ENCODE results near the gene RUFY4.

RUFY4 gene

GRCh38 chr2:218128781-218129457, 59.9 kb downstream of the RUFY4 start:
- ChIA-PET CTCF (interaction anchor here (0.9 kb wide), 1 partner anchor 28 kb away, joined by 3 read pairs; no protein-coding TSS in a partner anchor), POLR2A (no interaction called here)
- H3K36me3 ChIP-seq (ENCODE audit: control insufficient read depth in 4 of 4, insufficient read depth in 4 of 4, low read length in 3 of 4), result no peaks in the 10 kb centered on the region
- no peaks in the 10 kb centered on the region for H3K27me3 ChIP-seq (replicated peaks in 2 of 5; ENCODE audit: control insufficient read depth in 4 of 5, insufficient read depth in 5 of 5, low read length in 4 of 5)
- peaks cover 4 to 17% (median 12%) of the 10 kb centered on the region in 4 experiments for H3K4me1 ChIP-seq (ENCODE audit: control extremely low read depth in 1 of 4, control insufficient read depth in 4 of 4, insufficient read depth in 4 of 4, low read length in 3 of 4)
- H3K4me3 ChIP-seq (ENCODE audit: control insufficient read depth in 1 of 7, extremely low read depth in 1 of 7, insufficient read depth in 4 of 7, low read depth in 2 of 7, low read length in 6 of 7), result peak overlapping the region in 1 of 7 experiments; percentile 46
- H3K27ac ChIP-seq (ENCODE audit: insufficient read depth in 1 of 2, low read depth in 1 of 2, low read length in 2 of 2, poor library complexity in 1 of 2, severe bottlenecking in 2 of 2), result no peak overlapping the region
- WGBS (ENCODE audit: insufficient coverage), result 90% methylated on average over 5 of the region's 6 CpGs
- H3K9me3 ChIP-seq (ENCODE audit: control extremely low read depth in 1 of 5, control insufficient read depth in 4 of 5, insufficient read depth in 2 of 5, low read depth in 1 of 5, low read length in 4 of 5), result no peaks in the 10 kb centered on the region
- DNase-seq, result no peak

GRCh38 chr2:218129458-218130135, 60.5 kb downstream of the RUFY4 start:
- ChIA-PET CTCF (interaction anchor here (0.9 to 1.4 kb wide), 4 partner anchors 8 to 28 kb away, joined by 3 to 4 read pairs (median 3); no protein-coding TSS in a partner anchor), POLR2A (no interaction called here)
- Histone ChIP-seq H3K27ac (ENCODE audit: insufficient read depth in 1 of 2, low read depth in 1 of 2, low read length in 2 of 2, poor library complexity in 1 of 2, severe bottlenecking in 2 of 2) (no peak overlapping the region), H3K27me3 (replicated peaks in 2 of 5; ENCODE audit: control insufficient read depth in 4 of 5, insufficient read depth in 5 of 5, low read length in 4 of 5) (no peaks in the 10 kb centered on the region), H3K4me3 (ENCODE audit: control insufficient read depth in 1 of 7, extremely low read depth in 1 of 7, insufficient read depth in 4 of 7, low read depth in 2 of 7, low read length in 6 of 7) (no peak overlapping the region), H3K9me3 (ENCODE audit: control extremely low read depth in 1 of 5, control insufficient read depth in 4 of 5, insufficient read depth in 2 of 5, low read depth in 1 of 5, low read length in 4 of 5) (no peaks in the 10 kb centered on the region), H3K4me1 (ENCODE audit: control extremely low read depth in 1 of 4, control insufficient read depth in 4 of 4, insufficient read depth in 4 of 4, low read length in 3 of 4) (peaks cover 4 to 17% (median 12%) of the 10 kb centered on the region in 4 experiments), H3K36me3 (ENCODE audit: control insufficient read depth in 4 of 4, insufficient read depth in 4 of 4, low read length in 3 of 4) (no peaks in the 10 kb centered on the region)
- WGBS (ENCODE audit: insufficient coverage), result 97% methylated on average over 3 of the region's 6 CpGs
- no peak for DNase-seq

- Histone ChIP-seq H3K27me3 (replicated peaks in 2 of 5; ENCODE audit: control insufficient read depth in 4 of 5, insufficient read depth in 5 of 5, low read length in 4 of 5) (no peaks in the 10 kb centered on the region), H3K4me3 (ENCODE audit: control insufficient read depth in 1 of 7, extremely low read depth in 1 of 7, insufficient read depth in 4 of 7, low read depth in 2 of 7, low read length in 6 of 7) (no peak overlapping the region), H3K4me1 (ENCODE audit: control extremely low read depth in 1 of 4, control insufficient read depth in 4 of 4, insufficient read depth in 4 of 4, low read length in 3 of 4) (peaks cover 2 to 9% (median 7%) of the 10 kb centered on the region in 4 experiments), H3K36me3 (ENCODE audit: control insufficient read depth in 4 of 4, insufficient read depth in 4 of 4, low read length in 3 of 4) (no peaks in the 10 kb centered on the region), H3K9me3 (ENCODE audit: control extremely low read depth in 1 of 5, control insufficient read depth in 4 of 5, insufficient read depth in 2 of 5, low read depth in 1 of 5, low read length in 4 of 5) (no peaks in the 10 kb centered on the region), H3K27ac (ENCODE audit: insufficient read depth in 1 of 2, low read depth in 1 of 2, low read length in 2 of 2, poor library complexity in 1 of 2, severe bottlenecking in 2 of 2) (no peak overlapping the region)
- 100% methylated on average over 1 of the region's 2 CpGs for WGBS (ENCODE audit: insufficient coverage)
- no peak for DNase-seq
- ChIA-PET POLR2A (no interaction called here), CTCF (interaction anchor here (0.6 to 1.4 kb wide), 5 partner anchors 9 to 160 kb away, joined by 3 to 4 read pairs (median 3); no protein-coding TSS in a partner anchor)
Observed at GRCh38 chr2:218130377-218130776, 61.3 kb downstream of the RUFY4 start.

- CTCF ChIA-PET, result interaction anchor here (0.6 to 1.4 kb wide), 4 partner anchors 9 to 159 kb away, joined by 3 to 4 read pairs (median 3); no protein-coding TSS in a partner anchor
- H3K4me1 ChIP-seq (ENCODE audit: control extremely low read depth in 1 of 4, control insufficient read depth in 4 of 4, insufficient read depth in 4 of 4, low read length in 3 of 4), result peaks cover 1 to 4% (median 3%) of the 10 kb centered on the region in 4 experiments
- no peak overlapping the region for H3K27ac ChIP-seq (ENCODE audit: insufficient read depth in 1 of 2, low read depth in 1 of 2, low read length in 2 of 2, poor library complexity in 1 of 2, severe bottlenecking in 2 of 2)
Observed at GRCh38 chr2:218130822-218131221, 61.8 kb downstream of the RUFY4 start.

GRCh38 chr2:218137514-218137913, 68.5 kb downstream of the RUFY4 start:
- ChIA-PET POLR2A (no interaction called here), CTCF (no interaction called here)
- no peaks in the 10 kb centered on the region for H3K27me3 ChIP-seq (replicated peaks in 2 of 5; ENCODE audit: control insufficient read depth in 4 of 5, insufficient read depth in 5 of 5, low read length in 4 of 5)
- peak overlapping the region in 2 of 7 experiments; percentile 0 to 26 for H3K4me3 ChIP-seq (ENCODE audit: control insufficient read depth in 1 of 7, extremely low read depth in 1 of 7, insufficient read depth in 4 of 7, low read depth in 2 of 7, low read length in 6 of 7)
- no peak overlapping the region for H3K27ac ChIP-seq (ENCODE audit: insufficient read depth in 1 of 2, low read depth in 1 of 2, low read length in 2 of 2, poor library complexity in 1 of 2, severe bottlenecking in 2 of 2)
- 0% methylated on average over 3 of the region's 3 CpGs for WGBS (ENCODE audit: insufficient coverage)
- H3K4me1 ChIP-seq (ENCODE audit: control extremely low read depth in 1 of 4, control insufficient read depth in 4 of 4, insufficient read depth in 4 of 4, low read length in 3 of 4), result peaks cover 8 to 12% (median 10%) of the 10 kb centered on the region in 4 experiments
- DNase-seq, result peak in 2 of 3 donors; percentile 37 to 40
- H3K9me3 ChIP-seq (ENCODE audit: control extremely low read depth in 1 of 5, control insufficient read depth in 4 of 5, insufficient read depth in 2 of 5, low read depth in 1 of 5, low read length in 4 of 5), result no peaks in the 10 kb centered on the region
- H3K36me3 ChIP-seq (ENCODE audit: control insufficient read depth in 4 of 4, insufficient read depth in 4 of 4, low read length in 3 of 4), result no peaks in the 10 kb centered on the region

More at GRCh38 chr2:218130822-218131221, 61.8 kb downstream of the RUFY4 start:
- Histone ChIP-seq H3K4me3 (ENCODE audit: control insufficient read depth in 1 of 7, extremely low read depth in 1 of 7, insufficient read depth in 4 of 7, low read depth in 2 of 7, low read length in 6 of 7) (no peak overlapping the region), H3K36me3 (ENCODE audit: control insufficient read depth in 4 of 4, insufficient read depth in 4 of 4, low read length in 3 of 4) (no peaks in the 10 kb centered on the region), H3K27me3 (replicated peaks in 2 of 5; ENCODE audit: control insufficient read depth in 4 of 5, insufficient read depth in 5 of 5, low read length in 4 of 5) (no peaks in the 10 kb centered on the region), H3K9me3 (ENCODE audit: control extremely low read depth in 1 of 5, control insufficient read depth in 4 of 5, insufficient read depth in 2 of 5, low read depth in 1 of 5, low read length in 4 of 5) (no peaks in the 10 kb centered on the region)
- DNase-seq, result no peak
- POLR2A ChIA-PET, result no interaction called here

GRCh38 chr2:218138047-218138446, 69.0 kb downstream of the RUFY4 start:
- Histone ChIP-seq H3K4me1 (ENCODE audit: control extremely low read depth in 1 of 4, control insufficient read depth in 4 of 4, insufficient read depth in 4 of 4, low read length in 3 of 4) (peaks cover 8 to 12% (median 10%) of the 10 kb centered on the region in 4 experiments), H3K27me3 (replicated peaks in 2 of 5; ENCODE audit: control insufficient read depth in 4 of 5, insufficient read depth in 5 of 5, low read length in 4 of 5) (no peaks in the 10 kb centered on the region), H3K36me3 (ENCODE audit: control insufficient read depth in 4 of 4, insufficient read depth in 4 of 4, low read length in 3 of 4) (no peaks in the 10 kb centered on the region), H3K4me3 (ENCODE audit: control insufficient read depth in 1 of 7, extremely low read depth in 1 of 7, insufficient read depth in 4 of 7, low read depth in 2 of 7, low read length in 6 of 7) (peak overlapping the region in 1 of 7 experiments; percentile 4), H3K27ac (ENCODE audit: insufficient read depth in 1 of 2, low read depth in 1 of 2, low read length in 2 of 2, poor library complexity in 1 of 2, severe bottlenecking in 2 of 2) (no peak overlapping the region), H3K9me3 (ENCODE audit: control extremely low read depth in 1 of 5, control insufficient read depth in 4 of 5, insufficient read depth in 2 of 5, low read depth in 1 of 5, low read length in 4 of 5) (no peaks in the 10 kb centered on the region)
- POLR2A ChIA-PET, result no interaction called here
- whole genome bisulfite sequencing (ENCODE audit: insufficient coverage), result 59% methylated on average over 4 of the region's 4 CpGs
- DNase-seq, result no peak
- CTCF ChIA-PET, result no interaction called here

Measured in common myeloid progenitor, CD34-positive (primary cell).